Lower leg skin (tissue), 4 donors: ENCODE data around the gene NFYC. TPM values are rescaled to one million over a fixed set of nuclear protein-coding genes. Genes with fewer than 3 reads are reported as not detected.

Experiments used
- DNase-seq, 2 donors: peaks; one replicate each; pipeline ENCODE4 v3.0.0-alpha.2; 2019; ENCODE audit warnings: low spot score in 2 of 2
- H3K4me3 ChIP-seq: fragments of 200-600 bp; sonication (generic); 2 replicates; pipeline ENCODE4 v1.5.1; 2017; ENCODE audit warnings: mild to moderate bottlenecking, low read depth; ENCODE audit not compliant: poor library complexity, severe bottlenecking
- CTCF ChIP-seq, 3 donors: fragments of 450-650 bp; IDR thresholded peaks; one replicate each; pipeline ENCODE4 v1.5.1; 2016; ENCODE audit warnings: antibody characterized with exemption in 3 of 3, mild to moderate bottlenecking in 3 of 3, moderate library complexity in 2 of 3
- POLR2A ChIP-seq, 2 donors: fragments of 450-650 bp; IDR thresholded peaks; one replicate each; pipeline ENCODE4 v1.6.1; 2016 to 2017; ENCODE audit warnings: antibody characterized with exemption in 2 of 2, mild to moderate bottlenecking in 1 of 2, moderate library complexity in 1 of 2
- WGBS, 2 donors: methylation state at CpG; one replicate each; pipeline ENCODE4 v1.1.5; 2018; 5-methylcytosine and 5-hydroxymethylcytosine counted together
- intact Hi-C: fragments of 100-400 bp; cut with DNase I; formaldehyde crosslinking; loops from one replicate; pipeline ENCODE4 v1.15.0; 2023; ENCODE audit warnings: low total_unique reads
- total RNA-seq, 4 donors: library from RNA; depleted of rRNA; stranded (reverse); fragments of >200 nt; gene quantifications; one replicate each; pipeline ENCODE4 v1.1.0, GENCODE V29; 2016

The NFYC gene
- total RNA-seq, 4 donors from 2014 or later = 53.3 to 94.4 (median 68.0) TPM

GRCh38 chr1:40756523-40756922 is 65.0 kb downstream of the NFYC start:
- no peak for TF ChIP-seq CTCF (IDR thresholded peaks at IDR 0.05)
- no peak for TF ChIP-seq POLR2A (IDR thresholded peaks at IDR 0.05)
- no peak for DNase-seq
- H3K4me3 ChIP-seq = no peak overlapping the region
- 91 to 95% methylated on average over 3 of the region's 3 CpGs for WGBS, 2 donors
- intact Hi-C loops = no loop called here

DNA sequence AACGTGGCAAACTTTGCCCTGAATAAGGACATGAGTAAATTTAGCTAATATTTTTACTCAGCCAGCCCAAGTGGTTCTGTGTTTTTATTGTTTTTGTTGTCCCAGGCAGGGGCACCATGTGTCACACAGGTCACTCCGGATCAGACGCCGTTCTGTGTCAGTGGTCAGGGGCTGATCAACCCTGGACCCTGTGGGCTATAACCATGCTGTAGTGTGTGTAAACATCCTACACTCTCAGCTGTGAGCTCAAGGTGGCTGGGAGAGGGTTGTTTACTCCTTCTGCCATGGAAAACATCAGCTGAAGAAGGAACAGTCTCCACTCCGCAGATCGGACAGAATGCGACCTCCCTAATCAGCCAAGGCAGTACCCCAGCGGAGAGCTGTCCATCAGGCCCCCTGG is 65.6 kb downstream of the NFYC start:
- 82 to 83% methylated on average over 8 of the region's 8 CpGs for WGBS, 2 donors
- intact Hi-C loops = no loop called here
- DNase-seq = no peak

GRCh38 chr1:40758004-40758403 is 66.5 kb downstream of the NFYC start:
- no peak for TF ChIP-seq POLR2A (IDR thresholded peaks at IDR 0.05)
- TF ChIP-seq CTCF (IDR thresholded peaks at IDR 0.05) = no peak
- 88 to 94% methylated on average over 6 to 7 of the region's 7 CpGs for WGBS, 2 donors
- intact Hi-C loops = no loop called here
- no peak overlapping the region for H3K4me3 ChIP-seq
- no peak for DNase-seq

More for the DNA sequence above, 65.6 kb downstream of the NFYC start:
- TF ChIP-seq CTCF (IDR thresholded peaks at IDR 0.05) = no peak
- no peak for TF ChIP-seq POLR2A (IDR thresholded peaks at IDR 0.05)
- no peak overlapping the region for H3K4me3 ChIP-seq

GRCh38 chr1:40758578-40759343 is 67.3 kb downstream of the NFYC start:
- 92% methylated on average over 6 of the region's 6 CpGs for WGBS, 2 donors
- no peak overlapping the region for H3K4me3 ChIP-seq
- DNase-seq = no peak
- TF ChIP-seq POLR2A (IDR thresholded peaks at IDR 0.05) = no peak
- TF ChIP-seq CTCF (IDR thresholded peaks at IDR 0.05) = no peak
- intact Hi-C loops = no loop called here

- 64 to 83% methylated on average over 4 of the region's 4 CpGs for WGBS, 2 donors
- DNase-seq = no peak
- intact Hi-C loops = no loop called here
- TF ChIP-seq CTCF (IDR thresholded peaks at IDR 0.05) (no peak), POLR2A (IDR thresholded peaks at IDR 0.05) (no peak)
- no peak overlapping the region for H3K4me3 ChIP-seq
Measured at GRCh38 chr1:40760984-40761383, 69.5 kb downstream of the NFYC start.
